Measurements from ENCODE around the gene BCR.
"Not testable (repeated sequence)": the region's sequence is repeated elsewhere in the genome, so short reads cannot be mapped to it uniquely, and the experiment has no call there.

BCR gene

GRCh38 chr22:23361676-23362075 lies 181.4 kb downstream of the BCR start:
- Histone ChIP-seq H3K4me3 (ENCODE audit: low read depth, low read length) (no peak overlapping the region), H3K27me3 (ENCODE audit: control insufficient read depth, insufficient read depth, low read length) (peaks cover 89% of the 10 kb centered on the region), H3K9me3 (ENCODE audit: control insufficient read depth, insufficient read depth, low read length) (0 out of 2 replicates have a peak, but pooled peaks cover 1% of the 10 kb centered on the region), H3K36me3 (ENCODE audit: control insufficient read depth, insufficient read depth, low read length) (no peaks in the 10 kb centered on the region), H3K9ac (ENCODE audit: low read depth, low read length) (no peak overlapping the region), H3K4me1 (ENCODE audit: control insufficient read depth, insufficient read depth, low read length) (peaks cover 5% of the 10 kb centered on the region; the same call in 1 of the 2 replicates), H3K27ac (ENCODE audit: low read depth, low read length) (no peak overlapping the region)

GRCh38 chr22:23363683-23364082 lies 183.4 kb downstream of the BCR start:
- Histone ChIP-seq H3K9ac (ENCODE audit: low read depth, low read length) (no peak overlapping the region), H3K4me3 (ENCODE audit: low read depth, low read length) (no peak overlapping the region), H3K27ac (ENCODE audit: low read depth, low read length) (no peak overlapping the region), H3K4me1 (ENCODE audit: control insufficient read depth, insufficient read depth, low read length) (peaks cover 16% of the 10 kb centered on the region), H3K9me3 (ENCODE audit: control insufficient read depth, insufficient read depth, low read length) (0 out of 2 replicates have a peak, but pooled peaks cover 2% of the 10 kb centered on the region), H3K27me3 (ENCODE audit: control insufficient read depth, insufficient read depth, low read length) (peaks cover 97% of the 10 kb centered on the region), H3K36me3 (ENCODE audit: control insufficient read depth, insufficient read depth, low read length) (no peaks in the 10 kb centered on the region)

- no peak overlapping the region for H3K4me3 ChIP-seq (ENCODE audit: low read depth, low read length)
- peaks cover 98% of the 10 kb centered on the region for H3K27me3 ChIP-seq (ENCODE audit: control insufficient read depth, insufficient read depth, low read length)
- H3K9me3 ChIP-seq (ENCODE audit: control insufficient read depth, insufficient read depth, low read length), result 0 out of 2 replicates have a peak, but pooled peaks cover 2% of the 10 kb centered on the region
- no peak overlapping the region for H3K9ac ChIP-seq (ENCODE audit: low read depth, low read length)
- H3K4me1 ChIP-seq (ENCODE audit: control insufficient read depth, insufficient read depth, low read length), result peaks cover 16% of the 10 kb centered on the region
- H3K27ac ChIP-seq (ENCODE audit: low read depth, low read length), result no peak overlapping the region
- H3K36me3 ChIP-seq (ENCODE audit: control insufficient read depth, insufficient read depth, low read length), result no peaks in the 10 kb centered on the region
Measured at GRCh38 chr22:23364389-23364788, 184.1 kb downstream of the BCR start.

GRCh38 chr22:23365524-23365923 lies 185.2 kb downstream of the BCR start:
- Histone ChIP-seq H3K4me3 (ENCODE audit: low read depth, low read length) (no peak overlapping the region), H3K27ac (ENCODE audit: low read depth, low read length) (no peak overlapping the region), H3K36me3 (ENCODE audit: control insufficient read depth, insufficient read depth, low read length) (no peaks in the 10 kb centered on the region), H3K9me3 (ENCODE audit: control insufficient read depth, insufficient read depth, low read length) (0 out of 2 replicates have a peak, but pooled peaks cover 2% of the 10 kb centered on the region), H3K27me3 (ENCODE audit: control insufficient read depth, insufficient read depth, low read length) (peaks cover 98% of the 10 kb centered on the region), H3K4me1 (ENCODE audit: control insufficient read depth, insufficient read depth, low read length) (peaks cover 16% of the 10 kb centered on the region), H3K9ac (ENCODE audit: low read depth, low read length) (no peak overlapping the region)

GRCh38 chr22:23365961-23366360 lies 185.7 kb downstream of the BCR start:
- Histone ChIP-seq H3K27me3 (ENCODE audit: control insufficient read depth, insufficient read depth, low read length) (peaks cover 98% of the 10 kb centered on the region), H3K4me3 (ENCODE audit: low read depth, low read length) (no peak overlapping the region), H3K4me1 (ENCODE audit: control insufficient read depth, insufficient read depth, low read length) (peaks cover 16% of the 10 kb centered on the region), H3K27ac (ENCODE audit: low read depth, low read length) (no peak overlapping the region), H3K36me3 (ENCODE audit: control insufficient read depth, insufficient read depth, low read length) (no peaks in the 10 kb centered on the region), H3K9ac (ENCODE audit: low read depth, low read length) (no peak overlapping the region), H3K9me3 (ENCODE audit: control insufficient read depth, insufficient read depth, low read length) (0 out of 2 replicates have a peak, but pooled peaks cover 2% of the 10 kb centered on the region)

- H3K27ac ChIP-seq (ENCODE audit: low read depth, low read length), result peak overlapping the region; percentile 68
- H3K9ac ChIP-seq (ENCODE audit: low read depth, low read length); H3K36me3 ChIP-seq (ENCODE audit: control insufficient read depth, insufficient read depth, low read length); H3K4me3 ChIP-seq (ENCODE audit: low read depth, low read length); H3K9me3 ChIP-seq (ENCODE audit: control insufficient read depth, insufficient read depth, low read length): not testable (repeated sequence)
- peaks cover 16% of the 10 kb centered on the region for H3K4me1 ChIP-seq (ENCODE audit: control insufficient read depth, insufficient read depth, low read length)
- H3K27me3 ChIP-seq (ENCODE audit: control insufficient read depth, insufficient read depth, low read length), result peaks cover 98% of the 10 kb centered on the region
Measured at GRCh38 chr22:23367196-23367595, 186.9 kb downstream of the BCR start.
